ENCODE measurements around the gene GTF2H4. TPM values are rescaled to one million over a fixed set of nuclear protein-coding genes. Genes with fewer than 3 reads are reported as not detected.

The GTF2H4 gene
- total and polyA plus RNA-seq, 2 of the 8 experiments (the other 6 are each of a cell fraction or from before 2014, with no cell fraction given) = 42.3 to 53.4 TPM

DNA sequence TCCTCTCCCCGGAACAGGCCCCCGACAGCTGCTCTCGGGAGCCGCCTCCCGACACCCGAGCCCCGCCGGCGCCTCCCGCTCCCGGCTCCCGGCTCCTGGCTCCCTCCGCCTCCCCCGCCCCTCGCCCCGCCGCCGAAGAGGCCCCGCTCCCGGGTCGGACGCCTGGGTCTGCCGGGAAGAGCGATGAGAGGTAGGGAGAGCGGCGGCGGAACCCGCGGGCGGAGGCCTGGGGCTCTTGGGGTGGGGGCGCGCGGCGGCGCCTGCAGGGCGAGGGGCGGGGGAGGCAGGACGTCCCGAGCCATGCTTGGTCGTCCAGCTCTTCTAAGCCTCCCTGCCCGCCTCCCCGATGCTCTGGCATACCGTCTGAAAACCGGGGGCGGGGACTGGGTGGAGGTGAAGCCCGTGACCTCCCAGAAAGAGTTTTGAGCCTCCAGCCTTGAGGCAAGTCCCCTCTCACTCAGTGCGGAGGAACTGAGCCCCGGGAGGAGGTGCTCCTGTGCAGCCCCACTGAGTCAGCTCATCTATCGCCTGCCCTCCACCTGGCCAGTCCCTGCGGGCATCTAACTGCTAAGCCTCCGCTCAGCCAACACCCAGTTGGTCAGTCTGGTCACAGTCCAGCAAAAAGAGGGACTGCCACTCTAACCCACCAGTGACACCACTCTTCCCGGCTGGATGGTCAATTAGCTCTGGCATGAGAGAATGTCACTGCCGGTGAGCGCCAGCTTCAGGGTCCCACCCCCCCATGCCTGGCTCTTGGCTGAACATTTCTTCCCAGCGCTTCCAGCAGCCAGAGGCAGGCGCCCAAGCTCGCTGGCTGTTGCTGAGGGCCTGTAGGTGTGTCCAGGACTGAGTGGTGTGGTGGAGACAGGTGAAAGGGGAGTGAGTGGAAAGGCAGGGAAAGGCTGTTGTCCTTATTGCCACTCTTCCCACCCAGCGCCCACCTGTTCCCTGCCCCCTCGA lies 23.2 kb upstream of the GTF2H4 start:
- no peak overlapping the region for H2AFZ ChIP-seq (ENCODE audit: low read length)
- CTCF ChIA-PET (ENCODE audit: partially characterized antibody) = interaction anchor here (1.0 to 29.0 kb wide), 6 partner anchors 8 to 185 kb away, joined by 3 to 610 read pairs (median 15); partner anchors contain the start of gene VARS2
- DNase-seq (ENCODE audit: low read depth in 1 of 2, low spot score in 2 of 2) = peak in 1 of 2 experiments; percentile 65

More for the DNA sequence above, 23.2 kb upstream of the GTF2H4 start:
- Histone ChIP-seq H2BK15ac (ENCODE audit: low read length) (peak overlapping the region; percentile 97; the same call in 1 of the 2 replicates), H3K4ac (replicated peaks; ENCODE audit: insufficient read length, low read depth, low read length) (peak overlapping the region; percentile 58), H2BK12ac (ENCODE audit: low read depth, low read length) (0 out of 2 replicates have a peak overlapping the region, but pooled peaks have one; percentile 21), H4K5ac (ENCODE audit: insufficient read length, low read depth, low read length) (peak overlapping the region; percentile 19), H3K27me3 (replicated peaks in 1 of 4; ENCODE audit: control insufficient read depth in 3 of 4, extremely low read depth in 1 of 4, insufficient read depth in 3 of 4, low read length in 3 of 4) (no peaks in the 10 kb centered on the region), H3K14ac (ENCODE audit: insufficient read length) (peak overlapping the region; percentile 7), H3K4me3 (ENCODE audit: extremely low read depth in 1 of 4, insufficient read depth in 2 of 4, low read depth in 3 of 4, low read length in 4 of 4) (peak overlapping the region; percentile 51 to 86 (median 61)), H3K4me1 (replicated peaks in 1 of 4; ENCODE audit: control insufficient read depth in 3 of 4, insufficient read depth in 4 of 4, low read length in 3 of 4) (peaks cover 9 to 48% (median 35%) of the 10 kb centered on the region in 4 experiments), H4K91ac (replicated peaks; ENCODE audit: insufficient read length, low read length) (peak overlapping the region; percentile 57), H3K56ac (replicated peaks; ENCODE audit: insufficient read length, low read depth, low read length) (peak overlapping the region; percentile 55), H3K18ac (ENCODE audit: extremely low read depth, low read length) (peak overlapping the region; percentile 99), H3K9me3 (ENCODE audit: insufficient read depth in 2 of 2, low read depth in 1 of 2, low read length in 1 of 2) (no peaks in the 10 kb centered on the region), H4K8ac (ENCODE audit: extremely low read depth, insufficient read depth, low read length) (no peak overlapping the region; the same call in none of the 2 replicates), H3K23me2 (ENCODE audit: low read depth, low read length) (peaks cover 38% of the 10 kb centered on the region), H3K4me2 (ENCODE audit: insufficient read depth in 1 of 2, low read depth in 2 of 2, low read length in 2 of 2) (peak overlapping the region; percentile 92 to 94), H2BK120ac (replicated peaks; ENCODE audit: low read depth, low read length) (peak overlapping the region; percentile 58), H2BK20ac (ENCODE audit: low read length) (no peak overlapping the region), H2BK5ac (ENCODE audit: low read depth, low read length) (peak overlapping the region; percentile 94), H4K20me1 (replicated peaks in 1 of 2; ENCODE audit: control insufficient read depth in 1 of 2, insufficient read depth in 2 of 2, low read length in 2 of 2) (peaks cover 2 to 16% of the 10 kb centered on the region in 2 experiments), H3K79me2 (ENCODE audit: control insufficient read depth in 1 of 2, insufficient read depth in 2 of 2, low read length in 2 of 2) (peaks cover 9 to 71% of the 10 kb centered on the region in 2 experiments), H3K9ac (replicated peaks in 1 of 4; ENCODE audit: extremely low read depth in 1 of 4, low read depth in 3 of 4, low read length in 3 of 4) (peak overlapping the region; percentile 1 to 73 (median 63); a peak in 6 of 7 replicates), H3K79me1 (ENCODE audit: low read depth, low read length) (peaks cover 17% of the 10 kb centered on the region), H2AK5ac (ENCODE audit: low read depth, low read length) (peak overlapping the region; percentile 3; the same call in 1 of the 2 replicates), H3K23ac (ENCODE audit: insufficient read length) (no peak overlapping the region), H3K36me3 (ENCODE audit: control insufficient read depth in 2 of 4, insufficient read depth in 4 of 4, low read length in 3 of 4) (peaks cover 7 to 14% (median 9%) of the 10 kb centered on the region in 4 experiments; a peak in 7 of 8 replicates), H3K27ac (ENCODE audit: low read depth, low read length) (peak overlapping the region; percentile 86)
- 20% methylated on average over 13 of the region's 59 CpGs; no CpG with 5 or more reads in 1 of the 2 experiments for WGBS, 2 experiments (ENCODE audit: extremely low coverage in 1 of 2, insufficient coverage in 1 of 2, insufficient read length in 1 of 2, insufficient replicate concordance in 2 of 2, low coverage in 1 of 2, low lambda C conversion rate in 2 of 2, missing lambda C conversion rate in 1 of 2)
- POLR2A ChIA-PET (ENCODE audit: partially characterized antibody) = interaction anchor here (0.5 to 19.5 kb wide), 19 partner anchors 9 to 287 kb away, joined by 3 to 452 read pairs (median 4); partner anchors contain the start of genes FLOT1, GTF2H4, IER3 and MDC1
- no peak for FAIRE-seq
- TF ChIP-seq HDAC2 (IDR thresholded peaks at IDR 0.05; ENCODE audit: borderline replicate concordance in 1 of 2, low read depth in 2 of 2, low read length in 2 of 2) (0 out of 4 replicates have a peak, but pooled peaks of 1 of the 2 experiments have one; percentile 12), SIN3A (conservative IDR thresholded peaks at IDR 0.05 in 1 of 2, IDR thresholded peaks at IDR 0.05 in 1 of 2; ENCODE audit: low read depth in 1 of 2, low read length in 2 of 2) (peak in 1 of 2 experiments; percentile 30; a peak in 1 of 4 replicates), CEBPB (IDR thresholded peaks at IDR 0.05; ENCODE audit: low read depth, low read length) (no peak), SAP30 (IDR thresholded peaks at IDR 0.05; ENCODE audit: insufficient read depth, insufficient replicate concordance, low read length) (peak; percentile 91), TAF1 (IDR thresholded peaks at IDR 0.05; ENCODE audit: low read depth, low read length) (peak; percentile 44; the same call in 1 of the 2 replicates), POLR2AphosphoS5 (IDR thresholded peaks at IDR 0.05; ENCODE audit: low read depth, low read length) (peak; percentile 12; the same call in 1 of the 2 replicates)

All from H1 (cell line).